Amygdala (tissue), 56 donors: ENCODE data around the gene SPEF1.

Source experiments
- DNase-seq, 56 donors: peaks; one replicate each; lab custom pipeline; 2025; lab: John Stamatoyannopoulos, UW

SPEF1 gene

GRCh38 chr20:3811467-3812258, 30.4 kb upstream of the SPEF1 start:
- peak; percentile 80 to 99 (median 94) for DNase-seq

- no peak for DNase-seq
Observed at GRCh38 chr20:3808544-3808943, 27.3 kb upstream of the SPEF1 start.

- no peak for DNase-seq
Observed at GRCh38 chr20:3804781-3805180, 23.5 kb upstream of the SPEF1 start.

- no peak for DNase-seq
Observed at GRCh38 chr20:3804254-3804751, 23.1 kb upstream of the SPEF1 start.

- DNase-seq = no peak
Observed at GRCh38 chr20:3803854-3804253, 22.6 kb upstream of the SPEF1 start.

- DNase-seq = no peak
Observed at GRCh38 chr20:3803289-3803688, 22.0 kb upstream of the SPEF1 start.

GRCh38 chr20:3802524-3803239, 21.4 kb upstream of the SPEF1 start:
- DNase-seq = no peak

- DNase-seq = no peak
Observed at GRCh38 chr20:3801846-3802245, 20.6 kb upstream of the SPEF1 start.

GRCh38 chr20:3801299-3801698, 20.1 kb upstream of the SPEF1 start:
- no peak for DNase-seq

- no peak for DNase-seq
Observed at GRCh38 chr20:3800878-3801260, 19.6 kb upstream of the SPEF1 start.

GRCh38 chr20:3800256-3800877, 19.1 kb upstream of the SPEF1 start:
- no peak for DNase-seq

- DNase-seq = peak in 2 of 56 donors; percentile 12 to 29
Observed at GRCh38 chr20:3798908-3799248, 17.6 kb upstream of the SPEF1 start.

GRCh38 chr20:3798373-3798768, 17.1 kb upstream of the SPEF1 start:
- DNase-seq = peak in 11 of 56 donors; percentile 17 to 55 (median 29)

- no peak for DNase-seq
Observed at GRCh38 chr20:3797592-3798372, 16.5 kb upstream of the SPEF1 start.

GRCh38 chr20:3797226-3797545, 15.9 kb upstream of the SPEF1 start:
- no peak for DNase-seq

- DNase-seq = peak in 1 of 56 donors; percentile 49
Observed at GRCh38 chr20:3796477-3797225, 15.4 kb upstream of the SPEF1 start.

GRCh38 chr20:3795511-3796468, 14.5 kb upstream of the SPEF1 start, which contains the start of gene CDC25B:
Gene CDC25B, plus strand, starts transcription at chr20:3796310. Its CDS starts 222 bp downstream, at chr20:3796532.
- peak in 55 of 56 donors; percentile 66 to 97 (median 91) for DNase-seq

- DNase-seq = no peak
Observed at GRCh38 chr20:3794701-3795420, 13.6 kb upstream of the SPEF1 start.
